Measurements from ENCODE around the gene AKT2.

Gene AKT2

DNA sequence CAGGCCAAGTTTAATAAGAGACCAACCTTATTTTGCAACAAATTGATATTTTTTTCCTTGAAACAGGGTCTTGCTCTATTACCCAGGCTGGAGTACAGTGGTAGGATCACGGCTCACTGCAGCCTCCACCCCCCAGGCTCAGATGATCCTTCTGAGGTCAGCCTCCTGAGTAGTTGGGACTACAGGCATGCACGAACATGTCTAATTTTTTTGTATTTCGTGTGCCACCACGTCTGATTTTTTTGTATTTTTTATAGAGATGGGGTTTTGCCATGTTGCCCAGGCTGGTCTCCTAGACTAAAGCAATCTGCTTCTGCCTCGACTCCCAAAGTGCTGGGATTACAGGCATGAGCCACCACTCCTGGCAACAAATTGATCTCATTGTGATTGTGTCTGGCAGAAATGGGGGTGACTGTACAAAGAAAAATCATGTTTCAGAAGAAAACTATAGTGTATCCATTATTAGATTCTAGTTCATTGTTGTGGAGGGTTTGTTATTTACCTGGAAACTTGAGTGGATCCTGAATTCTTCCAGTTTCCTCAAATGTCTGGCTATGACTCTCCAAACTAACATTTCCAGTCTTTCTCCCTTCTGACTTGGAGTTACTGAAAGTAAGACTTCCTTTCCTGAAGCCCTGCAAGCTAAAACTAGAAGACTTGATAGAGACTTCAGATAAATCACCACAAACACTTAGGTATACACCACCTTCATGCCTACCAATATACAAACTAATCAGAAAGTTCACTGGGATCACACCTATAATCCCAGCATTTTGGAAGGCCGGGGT lies 17.3 kb upstream of the AKT2 start:
- Histone ChIP-seq H3K9ac (ENCODE audit: low read length) (no peak overlapping the region), H3K79me2 (ENCODE audit: insufficient read depth, low read length) (no peaks in the 10 kb centered on the region), H3F3A (ENCODE audit: insufficient read depth) (0 out of 2 replicates have a peak, but pooled peaks cover 4% of the 10 kb centered on the region), H4K20me1 (ENCODE audit: low read depth, low read length) (no peaks in the 10 kb centered on the region), H3K4me3 (ENCODE audit: insufficient read depth, low read length, poor library complexity, severe bottlenecking) (no peak overlapping the region), H3K9me2 (replicated peaks; ENCODE audit: insufficient read depth, low read length) (no peaks in the 10 kb centered on the region), H2AFZ (ENCODE audit: low read depth, low read length, severe bottlenecking) (no peak overlapping the region), H3K36me3 (ENCODE audit: low read length) (no peaks in the 10 kb centered on the region), H3K27me3 (ENCODE audit: low read length) (no peaks in the 10 kb centered on the region), H3K9me3 (ENCODE audit: insufficient read depth, low read length) (no peaks in the 10 kb centered on the region), H3K4me2 (ENCODE audit: low read depth, low read length, poor library complexity, severe bottlenecking) (no peak overlapping the region), H3K27ac (ENCODE audit: low read depth, low read length) (no peak overlapping the region)
- TF ChIP-seq, protein P1, sequence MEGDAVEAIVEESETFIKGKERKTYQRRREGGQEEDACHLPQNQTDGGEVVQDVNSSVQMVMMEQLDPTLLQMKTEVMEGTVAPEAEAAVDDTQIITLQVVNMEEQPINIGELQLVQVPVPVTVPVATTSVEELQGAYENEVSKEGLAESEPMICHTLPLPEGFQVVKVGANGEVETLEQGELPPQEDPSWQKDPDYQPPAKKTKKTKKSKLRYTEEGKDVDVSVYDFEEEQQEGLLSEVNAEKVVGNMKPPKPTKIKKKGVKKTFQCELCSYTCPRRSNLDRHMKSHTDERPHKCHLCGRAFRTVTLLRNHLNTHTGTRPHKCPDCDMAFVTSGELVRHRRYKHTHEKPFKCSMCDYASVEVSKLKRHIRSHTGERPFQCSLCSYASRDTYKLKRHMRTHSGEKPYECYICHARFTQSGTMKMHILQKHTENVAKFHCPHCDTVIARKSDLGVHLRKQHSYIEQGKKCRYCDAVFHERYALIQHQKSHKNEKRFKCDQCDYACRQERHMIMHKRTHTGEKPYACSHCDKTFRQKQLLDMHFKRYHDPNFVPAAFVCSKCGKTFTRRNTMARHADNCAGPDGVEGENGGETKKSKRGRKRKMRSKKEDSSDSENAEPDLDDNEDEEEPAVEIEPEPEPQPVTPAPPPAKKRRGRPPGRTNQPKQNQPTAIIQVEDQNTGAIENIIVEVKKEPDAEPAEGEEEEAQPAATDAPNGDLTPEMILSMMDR (IDR thresholded peaks at IDR 0.05; ENCODE audit: insufficient read depth, low read length, poor library complexity, severe bottlenecking): no peak
- no peak for TF ChIP-seq EZH2phosphoT487 (conservative IDR thresholded peaks at IDR 0.05; ENCODE audit: low read length)

DNA sequence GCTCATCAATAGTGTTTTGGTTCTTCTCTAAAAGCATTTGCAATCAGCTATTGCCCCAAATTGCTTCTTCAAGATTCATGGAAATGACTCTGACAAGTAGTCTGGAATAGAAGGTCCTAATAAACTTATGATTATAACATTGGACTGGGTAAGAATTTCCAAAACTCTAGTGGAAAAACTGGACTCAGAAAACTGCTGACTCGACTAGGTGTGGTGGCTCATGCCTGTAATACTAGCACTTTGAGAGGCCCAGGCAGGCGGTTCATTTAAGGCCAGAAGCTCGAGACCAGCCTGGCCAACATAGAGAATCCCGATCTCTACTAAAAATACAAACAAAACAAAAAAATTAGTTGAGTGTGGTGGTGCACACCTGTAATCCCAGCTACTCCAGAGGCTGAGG lies 15.5 kb upstream of the AKT2 start:
- no peak overlapping the region for H3K4me3 ChIP-seq (ENCODE audit: insufficient read depth, low read length, poor library complexity, severe bottlenecking)
- no peak for TF ChIP-seq EZH2phosphoT487 (conservative IDR thresholded peaks at IDR 0.05; ENCODE audit: low read length)
- TF ChIP-seq, protein P1 (IDR thresholded peaks at IDR 0.05; ENCODE audit: insufficient read depth, low read length, poor library complexity, severe bottlenecking): no peak
- H3K27me3 ChIP-seq (ENCODE audit: low read length): no peaks in the 10 kb centered on the region
- no peak overlapping the region for H3K27ac ChIP-seq (ENCODE audit: low read depth, low read length)
- H3K4me2 ChIP-seq (ENCODE audit: low read depth, low read length, poor library complexity, severe bottlenecking): no peak overlapping the region
- no peaks in the 10 kb centered on the region for H3F3A ChIP-seq (ENCODE audit: insufficient read depth)
- no peak overlapping the region for H3K9ac ChIP-seq (ENCODE audit: low read length)
- no peaks in the 10 kb centered on the region for H3K9me2 ChIP-seq (replicated peaks; ENCODE audit: insufficient read depth, low read length)
- no peaks in the 10 kb centered on the region for H4K20me1 ChIP-seq (ENCODE audit: low read depth, low read length)
- no peaks in the 10 kb centered on the region for H3K36me3 ChIP-seq (ENCODE audit: low read length)
- no peaks in the 10 kb centered on the region for H3K79me2 ChIP-seq (ENCODE audit: insufficient read depth, low read length)
- no peaks in the 10 kb centered on the region for H3K9me3 ChIP-seq (ENCODE audit: insufficient read depth, low read length)
- H2AFZ ChIP-seq (ENCODE audit: low read depth, low read length, severe bottlenecking): no peak overlapping the region

DNA sequence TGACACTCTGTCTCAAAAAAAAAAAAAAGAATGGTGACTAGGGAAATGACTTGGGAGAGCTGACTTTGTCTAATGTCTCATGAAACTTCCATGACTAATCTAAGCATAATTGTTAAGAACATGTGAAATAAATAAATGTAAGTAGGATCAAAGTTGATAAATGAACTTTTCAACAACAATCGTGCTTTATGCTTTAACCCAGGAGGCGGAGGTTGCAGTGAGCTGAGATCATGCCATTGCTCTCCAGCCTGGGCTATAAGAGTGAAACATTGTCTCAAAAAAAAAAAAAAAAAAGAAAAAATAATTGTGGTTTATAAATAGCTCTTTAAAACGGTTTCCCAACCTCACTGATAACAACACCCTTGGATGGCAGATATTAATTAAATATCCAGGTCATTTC lies 12.9 kb upstream of the AKT2 start:
- Histone ChIP-seq H3K4me2 (ENCODE audit: low read depth, low read length, poor library complexity, severe bottlenecking) (no peak overlapping the region), H2AFZ (ENCODE audit: low read depth, low read length, severe bottlenecking) (no peak overlapping the region), H3K9ac (ENCODE audit: low read length) (no peak overlapping the region), H3K36me3 (ENCODE audit: low read length) (no peaks in the 10 kb centered on the region), H3K4me3 (ENCODE audit: insufficient read depth, low read length, poor library complexity, severe bottlenecking) (no peak overlapping the region), H3K9me2 (replicated peaks; ENCODE audit: insufficient read depth, low read length) (no peaks in the 10 kb centered on the region), H3K27ac (ENCODE audit: low read depth, low read length) (no peak overlapping the region), H3K27me3 (ENCODE audit: low read length) (no peaks in the 10 kb centered on the region), H3K9me3 (ENCODE audit: insufficient read depth, low read length) (no peaks in the 10 kb centered on the region), H3K79me2 (ENCODE audit: insufficient read depth, low read length) (no peaks in the 10 kb centered on the region), H4K20me1 (ENCODE audit: low read depth, low read length) (no peaks in the 10 kb centered on the region), H3F3A (ENCODE audit: insufficient read depth) (no peaks in the 10 kb centered on the region)
- no peak for TF ChIP-seq EZH2phosphoT487 (conservative IDR thresholded peaks at IDR 0.05; ENCODE audit: low read length)
- TF ChIP-seq, protein P1 (IDR thresholded peaks at IDR 0.05; ENCODE audit: insufficient read depth, low read length, poor library complexity, severe bottlenecking): no peak

Data from SU-DHL-6 (cell line).